GM12878 (cell line): ENCODE data around the gene ZNF334. TPM values are rescaled to one million over a fixed set of nuclear protein-coding genes. Genes with fewer than 3 reads are reported as not detected.

Source experiments
- ATAC-seq: fragments of 200-7000 bp; cut with Tn5 transposase; 3 replicates; pipeline ENCODE4 v1.9.1; 2020; ENCODE audit warnings: mild to moderate bottlenecking, moderate library complexity
- BruUV-seq: library from RNA; stranded (reverse); fragments of 400-500 nt; replicated peaks from 2 replicates; lab custom pipeline; 2021; lab: Mats Ljungman, UMichigan
- CTCF ChIA-PET: fragments of 300-600 bp; sonication (Branson Sonifier 250); formaldehyde crosslinking; extraction: SDS; loops from one replicate; lab custom pipeline; 2021; ENCODE audit warnings: inconsistent platforms; lab: Yijun Ruan, JAX
- POLR2A ChIA-PET: fragments of 350-600 bp; formaldehyde crosslinking; extraction: SDS; loops from one replicate; lab custom pipeline; 2021; ENCODE audit warnings: inconsistent platforms; lab: Charles Lee
- RAD21 ChIA-PET: fragments of 300-600 bp; sonication (Branson Sonifier 250); formaldehyde crosslinking; loops from one replicate; lab custom pipeline; 2023; ENCODE audit warnings: antibody characterized with exemption; ENCODE audit not compliant: unreplicated experiment; lab: Charles Lee
- SMC1A ChIA-PET: fragments of 300-600 bp; sonication (Branson Sonifier 250); formaldehyde crosslinking; loops from one replicate; lab custom pipeline; 2023; ENCODE audit not compliant: unreplicated experiment, uncharacterized antibody; lab: Charles Lee
- DNase-seq: peaks from one replicate; pipeline ENCODE4 v3.0.0-alpha.2; 2011; ENCODE audit warnings: low read depth, low spot score
- FAIRE-seq: peaks from 3 replicates; lab custom pipeline; 2011; peaks lifted over from hg19 to GRCh38; lab: Jason Lieb, UNC
- H2AFZ ChIP-seq: 2 replicates; pipeline ENCODE4 v1.6.0; 2011; ENCODE audit warnings: low read depth, low read length, control low read depth; ENCODE audit not compliant: control insufficient read depth
- H3K27ac ChIP-seq: 2 replicates; pipeline ENCODE4 v1.5.1; 2011; ENCODE audit warnings: control low read depth; ENCODE audit not compliant: control insufficient read depth, insufficient read depth
- H3K27me3 ChIP-seq, 2 experiments: replicated peaks in 1 of 2; 2 replicates each; pipeline versions ENCODE4 v1.6.0 to v1.6.1; 2011; ENCODE audit warnings: low read length in 1 of 2; ENCODE audit not compliant: control insufficient read depth in 2 of 2, insufficient read depth in 2 of 2
- H3K36me3 ChIP-seq, 2 experiments: 2 replicates each; pipeline ENCODE4 v1.5.1; 2011; ENCODE audit warnings: low read length in 1 of 2; ENCODE audit not compliant: control insufficient read depth in 2 of 2, insufficient read depth in 2 of 2
- H3K4me1 ChIP-seq: 2 replicates; pipeline ENCODE4 v1.6.1; 2011; ENCODE audit warnings: mild to moderate bottlenecking, low read length, moderate library complexity, mixed read lengths; ENCODE audit not compliant: control insufficient read depth, insufficient read depth
- H3K4me2 ChIP-seq: 2 replicates; pipeline ENCODE4 v1.6.0; 2011; ENCODE audit warnings: control low read depth; ENCODE audit not compliant: control insufficient read depth, insufficient read depth
- H3K4me3 ChIP-seq: fragments of 200-600 bp; sonication (generic); 2 replicates; pipeline ENCODE4 v1.5.1; 2016
- H3K79me2 ChIP-seq: 2 replicates; pipeline ENCODE4 v1.6.0; 2011; ENCODE audit warnings: low read length; ENCODE audit not compliant: control insufficient read depth, insufficient read depth
- H3K9ac ChIP-seq: 2 replicates; pipeline ENCODE4 v1.8.0; 2011; ENCODE audit warnings: low read length, control low read depth, mixed read lengths; ENCODE audit not compliant: control insufficient read depth, insufficient read depth
- H3K9me3 ChIP-seq: replicated peaks from 3 replicates; pipeline ENCODE4 v1.5.1; 2011; ENCODE audit warnings: mild to moderate bottlenecking, low read length; ENCODE audit not compliant: control insufficient read depth, insufficient read depth
- H4K20me1 ChIP-seq: 2 replicates; pipeline ENCODE4 v1.6.0; 2011; ENCODE audit not compliant: control insufficient read depth, insufficient read depth
- BHLHE40 ChIP-seq, 2 experiments: fragments of 450-650 bp in 1 of 2; IDR thresholded peaks; 2 replicates each; pipeline ENCODE4 v1.6.1; 2011 to 2017; ENCODE audit warnings: low read depth in 2 of 2, borderline replicate concordance in 1 of 2, improper control_type of control experiment in 1 of 2, low read length in 1 of 2, mild to moderate bottlenecking in 1 of 2
- BRCA1 ChIP-seq: IDR thresholded peaks from 2 replicates; pipeline ENCODE4 v1.6.1; 2011; ENCODE audit warnings: low read depth, low read length, improper control_type of control experiment
- CBFB ChIP-seq: IDR thresholded peaks from 2 replicates; pipeline ENCODE4 v1.6.1; 2016; ENCODE audit warnings: antibody characterized with exemption, low read depth
- DPF2 ChIP-seq: fragments of 450-650 bp; IDR thresholded peaks from 2 replicates; pipeline ENCODE4 v1.6.1; 2017; ENCODE audit warnings: mild to moderate bottlenecking
- IKZF2 ChIP-seq, 2 experiments: fragments of 450-650 bp; IDR thresholded peaks; 2 replicates each; pipeline ENCODE4 v1.6.1; 2017; ENCODE audit warnings: mild to moderate bottlenecking in 2 of 2, moderate library complexity in 2 of 2
- KLF5 ChIP-seq: fragments of 450-650 bp; IDR thresholded peaks from 2 replicates; pipeline ENCODE4 v1.6.1; 2014; ENCODE audit warnings: mild to moderate bottlenecking; ENCODE audit not compliant: partially characterized antibody
- MEF2B ChIP-seq: fragments of 450-650 bp; IDR thresholded peaks from 2 replicates; pipeline ENCODE4 v1.6.1; 2018; ENCODE audit warnings: mild to moderate bottlenecking, moderate library complexity; ENCODE audit not compliant: partially characterized antibody, poor library complexity, severe bottlenecking
- NBN ChIP-seq: fragments of 450-650 bp; IDR thresholded peaks from 2 replicates; pipeline ENCODE4 v1.6.1; 2016
- NR2C2 ChIP-seq: IDR thresholded peaks from 2 replicates; pipeline ENCODE4 v1.6.1; 2011; ENCODE audit warnings: borderline replicate concordance, low read depth; ENCODE audit not compliant: control insufficient read depth, insufficient read length
- PAX8 ChIP-seq: fragments of 450-650 bp; IDR thresholded peaks from 2 replicates; pipeline ENCODE4 v1.6.1; 2017; ENCODE audit warnings: mild to moderate bottlenecking, moderate library complexity
- STAT3 ChIP-seq: IDR thresholded peaks from 2 replicates; pipeline ENCODE4 v1.6.1; 2011; ENCODE audit warnings: low read depth, low read length, improper control_type of control experiment
- WGBS: methylation state at CpG from one replicate; pipeline ENCODE4 v1.1.6; 2016; ENCODE audit warnings: low lambda C conversion rate; ENCODE audit not compliant: insufficient replicate concordance, insufficient coverage; ENCODE audit errors: missing lambda C conversion rate; 5-methylcytosine and 5-hydroxymethylcytosine counted together
- in situ Hi-C: fragments of 300-500 bp; cut with MboI; formaldehyde crosslinking; loops from 9 replicates; pipeline ENCODE4 v1.14.3; 2018; ENCODE audit warnings: mixed read lengths
- intact Hi-C: fragments of 100-400 bp; cut with micrococcal nuclease; formaldehyde crosslinking; loops from one replicate; pipeline ENCODE4 v1.14.2; 2022; ENCODE audit not compliant: unreplicated experiment
- polyA plus RNA-seq, 11 experiments: library from polyadenylated mRNA; depleted of rRNA in 4 of 11; unstranded in 6 of 11; stranded (reverse) in 5 of 11; fragments of >200 nt; fragmentation: Nextera tagmentation in 4 of 11; fragmentation: Illumina TruSeq in 1 of 11; extraction: Ambion mirVana in 4 of 11; extraction: Trizol in 1 of 11; gene quantifications; 1 replicate in 1 of 11; 2 replicates in 10 of 11; pipeline versions ENCODE4 v1.2.1 to v1.2.3, GENCODE V29; 2011 to 2016; ENCODE audit warnings: inconsistent platforms in 2 of 11, missing spikeins in 2 of 11, low read depth in 1 of 11
- total RNA-seq, 4 experiments: library from RNA; depleted of rRNA in 3 of 4; stranded (reverse); fragments of >200 nt in 3 of 4; fragmentation: Illumina TruSeq in 1 of 4; extraction: Trizol in 1 of 4; gene quantifications; 2 replicates each; pipeline versions ENCODE4 v1.2.1 to v1.2.3, GENCODE V29; 2013 to 2021
- TF ChIP-seq, protein P1 (sequence below): fragments of 450-650 bp; IDR thresholded peaks from 2 replicates; pipeline ENCODE4 v1.6.1; 2017; ENCODE audit warnings: mild to moderate bottlenecking
- TF ChIP-seq, protein P2 (sequence below): fragments of 450-650 bp; IDR thresholded peaks from 2 replicates; pipeline ENCODE4 v1.6.1; 2017; ENCODE audit warnings: mild to moderate bottlenecking, low read depth, inconsistent platforms; ENCODE audit not compliant: poor library complexity, severe bottlenecking
- TF ChIP-seq, protein P3 (sequence below): IDR thresholded peaks from 2 replicates; pipeline ENCODE4 v1.6.1; 2012; ENCODE audit warnings: improper control_type of control experiment, low read depth, low read length; ENCODE audit not compliant: insufficient replicate concordance

ZNF334 gene
- total and polyA plus RNA-seq, 10 of the 15 experiments (the other 5 are each of a cell fraction or from before 2014, with no cell fraction given) = 0.08 to 2.0 (median 1.2) TPM

- TF ChIP-seq, protein P1, sequence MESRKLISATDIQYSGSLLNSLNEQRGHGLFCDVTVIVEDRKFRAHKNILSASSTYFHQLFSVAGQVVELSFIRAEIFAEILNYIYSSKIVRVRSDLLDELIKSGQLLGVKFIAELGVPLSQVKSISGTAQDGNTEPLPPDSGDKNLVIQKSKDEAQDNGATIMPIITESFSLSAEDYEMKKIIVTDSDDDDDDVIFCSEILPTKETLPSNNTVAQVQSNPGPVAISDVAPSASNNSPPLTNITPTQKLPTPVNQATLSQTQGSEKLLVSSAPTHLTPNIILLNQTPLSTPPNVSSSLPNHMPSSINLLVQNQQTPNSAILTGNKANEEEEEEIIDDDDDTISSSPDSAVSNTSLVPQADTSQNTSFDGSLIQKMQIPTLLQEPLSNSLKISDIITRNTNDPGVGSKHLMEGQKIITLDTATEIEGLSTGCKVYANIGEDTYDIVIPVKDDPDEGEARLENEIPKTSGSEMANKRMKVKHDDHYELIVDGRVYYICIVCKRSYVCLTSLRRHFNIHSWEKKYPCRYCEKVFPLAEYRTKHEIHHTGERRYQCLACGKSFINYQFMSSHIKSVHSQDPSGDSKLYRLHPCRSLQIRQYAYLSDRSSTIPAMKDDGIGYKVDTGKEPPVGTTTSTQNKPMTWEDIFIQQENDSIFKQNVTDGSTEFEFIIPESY = no peak
- TF ChIP-seq, protein P2, sequence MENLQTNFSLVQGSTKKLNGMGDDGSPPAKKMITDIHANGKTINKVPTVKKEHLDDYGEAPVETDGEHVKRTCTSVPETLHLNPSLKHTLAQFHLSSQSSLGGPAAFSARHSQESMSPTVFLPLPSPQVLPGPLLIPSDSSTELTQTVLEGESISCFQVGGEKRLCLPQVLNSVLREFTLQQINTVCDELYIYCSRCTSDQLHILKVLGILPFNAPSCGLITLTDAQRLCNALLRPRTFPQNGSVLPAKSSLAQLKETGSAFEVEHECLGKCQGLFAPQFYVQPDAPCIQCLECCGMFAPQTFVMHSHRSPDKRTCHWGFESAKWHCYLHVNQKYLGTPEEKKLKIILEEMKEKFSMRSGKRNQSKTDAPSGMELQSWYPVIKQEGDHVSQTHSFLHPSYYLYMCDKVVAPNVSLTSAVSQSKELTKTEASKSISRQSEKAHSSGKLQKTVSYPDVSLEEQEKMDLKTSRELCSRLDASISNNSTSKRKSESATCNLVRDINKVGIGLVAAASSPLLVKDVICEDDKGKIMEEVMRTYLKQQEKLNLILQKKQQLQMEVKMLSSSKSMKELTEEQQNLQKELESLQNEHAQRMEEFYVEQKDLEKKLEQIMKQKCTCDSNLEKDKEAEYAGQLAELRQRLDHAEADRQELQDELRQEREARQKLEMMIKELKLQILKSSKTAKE = no peak
Observed at GRCh38 chr20:46464451-46464850, 48.9 kb downstream of the ZNF334 start (continued).

GRCh38 chr20:46463852-46464251 lies 49.5 kb downstream of the ZNF334 start:
- POLR2A ChIA-PET = no interaction called here
- Histone ChIP-seq H3K79me2 (no peaks in the 10 kb centered on the region), H3K4me3 (no peak overlapping the region), H2AFZ (no peak overlapping the region), H3K4me2 (no peak overlapping the region), H3K36me3 (no peaks in the 10 kb centered on the region), H3K27ac (no peak overlapping the region), H3K9me3 (no peaks in the 10 kb centered on the region; the same call in 2 of the 3 replicates), H3K4me1 (no peaks in the 10 kb centered on the region), H4K20me1 (no peaks in the 10 kb centered on the region), H3K27me3 (no peaks in the 10 kb centered on the region), H3K9ac (no peak overlapping the region)
- CTCF ChIA-PET = interaction anchor here (0.7 kb wide), 1 partner anchor 138 kb away, joined by 3 read pairs; no protein-coding TSS in a partner anchor
- no peak for ATAC-seq
- no peak for DNase-seq
- intact Hi-C loops (no loop called here), in situ Hi-C loops (no loop called here)
- FAIRE-seq = no peak
- RAD21 ChIA-PET = no interaction called here
- BruUV-seq = no TSS peak
- 43% methylated on average over 4 of the region's 4 CpGs for WGBS
- TF ChIP-seq NBN (no peak), KLF5 (no peak), PAX8 (no peak), CBFB (no peak), BHLHE40 (IDR thresholded peaks at IDR 0.05; ENCODE audit: borderline replicate concordance in 1 of 2, low read depth in 2 of 2, low read length in 1 of 2) (no peak), MEF2B (no peak), IKZF2 (IDR thresholded peaks at IDR 0.05) (no peak), NR2C2 (no peak), STAT3 (no peak), BRCA1 (no peak), DPF2 (no peak)
- TF ChIP-seq, protein P3, sequence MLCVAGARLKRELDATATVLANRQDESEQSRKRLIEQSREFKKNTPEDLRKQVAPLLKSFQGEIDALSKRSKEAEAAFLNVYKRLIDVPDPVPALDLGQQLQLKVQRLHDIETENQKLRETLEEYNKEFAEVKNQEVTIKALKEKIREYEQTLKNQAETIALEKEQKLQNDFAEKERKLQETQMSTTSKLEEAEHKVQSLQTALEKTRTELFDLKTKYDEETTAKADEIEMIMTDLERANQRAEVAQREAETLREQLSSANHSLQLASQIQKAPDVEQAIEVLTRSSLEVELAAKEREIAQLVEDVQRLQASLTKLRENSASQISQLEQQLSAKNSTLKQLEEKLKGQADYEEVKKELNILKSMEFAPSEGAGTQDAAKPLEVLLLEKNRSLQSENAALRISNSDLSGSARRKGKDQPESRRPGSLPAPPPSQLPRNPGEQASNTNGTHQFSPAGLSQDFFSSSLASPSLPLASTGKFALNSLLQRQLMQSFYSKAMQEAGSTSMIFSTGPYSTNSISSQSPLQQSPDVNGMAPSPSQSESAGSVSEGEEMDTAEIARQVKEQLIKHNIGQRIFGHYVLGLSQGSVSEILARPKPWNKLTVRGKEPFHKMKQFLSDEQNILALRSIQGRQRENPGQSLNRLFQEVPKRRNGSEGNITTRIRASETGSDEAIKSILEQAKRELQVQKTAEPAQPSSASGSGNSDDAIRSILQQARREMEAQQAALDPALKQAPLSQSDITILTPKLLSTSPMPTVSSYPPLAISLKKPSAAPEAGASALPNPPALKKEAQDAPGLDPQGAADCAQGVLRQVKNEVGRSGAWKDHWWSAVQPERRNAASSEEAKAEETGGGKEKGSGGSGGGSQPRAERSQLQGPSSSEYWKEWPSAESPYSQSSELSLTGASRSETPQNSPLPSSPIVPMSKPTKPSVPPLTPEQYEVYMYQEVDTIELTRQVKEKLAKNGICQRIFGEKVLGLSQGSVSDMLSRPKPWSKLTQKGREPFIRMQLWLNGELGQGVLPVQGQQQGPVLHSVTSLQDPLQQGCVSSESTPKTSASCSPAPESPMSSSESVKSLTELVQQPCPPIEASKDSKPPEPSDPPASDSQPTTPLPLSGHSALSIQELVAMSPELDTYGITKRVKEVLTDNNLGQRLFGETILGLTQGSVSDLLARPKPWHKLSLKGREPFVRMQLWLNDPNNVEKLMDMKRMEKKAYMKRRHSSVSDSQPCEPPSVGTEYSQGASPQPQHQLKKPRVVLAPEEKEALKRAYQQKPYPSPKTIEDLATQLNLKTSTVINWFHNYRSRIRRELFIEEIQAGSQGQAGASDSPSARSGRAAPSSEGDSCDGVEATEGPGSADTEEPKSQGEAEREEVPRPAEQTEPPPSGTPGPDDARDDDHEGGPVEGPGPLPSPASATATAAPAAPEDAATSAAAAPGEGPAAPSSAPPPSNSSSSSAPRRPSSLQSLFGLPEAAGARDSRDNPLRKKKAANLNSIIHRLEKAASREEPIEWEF = no peak
- SMC1A ChIA-PET = interaction anchor here (0.7 kb wide), 1 partner anchor 55 kb away, joined by 3 read pairs; no protein-coding TSS in a partner anchor
